ENCODE results near the gene RETN. TPM values are rescaled to one million over a fixed set of nuclear protein-coding genes. Genes with fewer than 3 reads are reported as not detected.

The RETN gene
- total RNA-seq, 3 donors from 2014 or later (not counting 1 experiment from before 2014, with no cell fraction given): 3.8 TPM; not detected in 2

- H3K36me3 ChIP-seq (ENCODE audit: control insufficient read depth, insufficient read depth, low read length): peaks cover 11% of the 10 kb centered on the region
- H3K27me3 ChIP-seq (ENCODE audit: control insufficient read depth, insufficient read depth, low read length): no peaks in the 10 kb centered on the region
- Mint-ChIP-seq H3K4me1 (peaks cover 5 to 16% of the 10 kb centered on the region in 2 donors), H3K27me3 (ENCODE audit: low read depth in 2 of 2) (no peaks in the 10 kb centered on the region), H3K27ac (no peak overlapping the region), H3K36me3 (no peaks in the 10 kb centered on the region), H3K9me3 (no peaks in the 10 kb centered on the region), H3K4me3 (no peak overlapping the region)
- H3K4me1 ChIP-seq (ENCODE audit: control insufficient read depth, insufficient read depth, low read length): peaks cover 19% of the 10 kb centered on the region
- 91% methylated on average over 15 of the region's 15 CpGs for WGBS (ENCODE audit: insufficient coverage)
- TF ChIP-seq, protein P1, sequence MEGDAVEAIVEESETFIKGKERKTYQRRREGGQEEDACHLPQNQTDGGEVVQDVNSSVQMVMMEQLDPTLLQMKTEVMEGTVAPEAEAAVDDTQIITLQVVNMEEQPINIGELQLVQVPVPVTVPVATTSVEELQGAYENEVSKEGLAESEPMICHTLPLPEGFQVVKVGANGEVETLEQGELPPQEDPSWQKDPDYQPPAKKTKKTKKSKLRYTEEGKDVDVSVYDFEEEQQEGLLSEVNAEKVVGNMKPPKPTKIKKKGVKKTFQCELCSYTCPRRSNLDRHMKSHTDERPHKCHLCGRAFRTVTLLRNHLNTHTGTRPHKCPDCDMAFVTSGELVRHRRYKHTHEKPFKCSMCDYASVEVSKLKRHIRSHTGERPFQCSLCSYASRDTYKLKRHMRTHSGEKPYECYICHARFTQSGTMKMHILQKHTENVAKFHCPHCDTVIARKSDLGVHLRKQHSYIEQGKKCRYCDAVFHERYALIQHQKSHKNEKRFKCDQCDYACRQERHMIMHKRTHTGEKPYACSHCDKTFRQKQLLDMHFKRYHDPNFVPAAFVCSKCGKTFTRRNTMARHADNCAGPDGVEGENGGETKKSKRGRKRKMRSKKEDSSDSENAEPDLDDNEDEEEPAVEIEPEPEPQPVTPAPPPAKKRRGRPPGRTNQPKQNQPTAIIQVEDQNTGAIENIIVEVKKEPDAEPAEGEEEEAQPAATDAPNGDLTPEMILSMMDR (IDR thresholded peaks at IDR 0.05): no peak
- ATAC-seq (no peak), DNase-seq (no peak)
- no peaks in the 10 kb centered on the region for H3K9me3 ChIP-seq (ENCODE audit: control insufficient read depth, insufficient read depth, low read length)
- no peak overlapping the region for H3K27ac ChIP-seq (ENCODE audit: low read length)
- intact Hi-C loops (cut with micrococcal nuclease): no loop called here
- H3K4me3 ChIP-seq (ENCODE audit: low read length): no peak overlapping the region
Measured at GRCh38 chr19:7648265-7649014, 20.4 kb upstream of the RETN start.

DNA sequence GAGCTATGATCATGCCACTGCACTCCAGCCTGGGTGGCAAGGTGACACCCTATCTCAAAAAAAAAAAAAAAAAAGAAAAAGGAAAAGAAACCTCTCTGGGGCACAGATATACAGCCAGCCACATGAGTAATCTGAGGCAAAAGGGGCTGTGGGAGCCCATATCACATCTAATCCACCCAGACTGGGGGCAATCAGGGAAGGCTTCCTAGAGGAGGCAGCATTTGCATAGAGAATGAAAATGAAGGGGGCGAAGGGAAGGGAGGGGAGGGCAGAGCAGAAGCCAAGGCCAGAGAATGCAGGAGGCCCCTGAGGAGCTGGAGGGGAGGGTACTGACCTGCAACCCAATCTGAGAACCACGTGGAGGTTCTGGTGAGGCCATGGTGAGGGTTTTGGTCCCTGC, 18.7 kb upstream of the RETN start:
- intact Hi-C loops (cut with micrococcal nuclease): no loop called here
- DNase-seq (no peak), ATAC-seq (no peak)
- Histone ChIP-seq H3K36me3 (ENCODE audit: control insufficient read depth, insufficient read depth, low read length) (peaks cover 6% of the 10 kb centered on the region), H3K4me1 (ENCODE audit: control insufficient read depth, insufficient read depth, low read length) (peaks cover 10% of the 10 kb centered on the region), H3K4me3 (ENCODE audit: low read length) (no peak overlapping the region), H3K27me3 (ENCODE audit: control insufficient read depth, insufficient read depth, low read length) (no peaks in the 10 kb centered on the region), H3K27ac (ENCODE audit: low read length) (no peak overlapping the region), H3K9me3 (ENCODE audit: control insufficient read depth, insufficient read depth, low read length) (no peaks in the 10 kb centered on the region)
- H3K4me3 Mint-ChIP-seq: no peak overlapping the region
- TF ChIP-seq, protein P1 (IDR thresholded peaks at IDR 0.05): no peak
- no peaks in the 10 kb centered on the region for H3K36me3 Mint-ChIP-seq
- H3K27me3 Mint-ChIP-seq (ENCODE audit: low read depth in 2 of 2): no peaks in the 10 kb centered on the region
- no peak overlapping the region for H3K27ac Mint-ChIP-seq
- peaks cover 5 to 16% of the 10 kb centered on the region in 2 donors for H3K4me1 Mint-ChIP-seq
- no peaks in the 10 kb centered on the region for H3K9me3 Mint-ChIP-seq
- 53% methylated on average over 2 of the region's 2 CpGs for WGBS (ENCODE audit: insufficient coverage)

DNA sequence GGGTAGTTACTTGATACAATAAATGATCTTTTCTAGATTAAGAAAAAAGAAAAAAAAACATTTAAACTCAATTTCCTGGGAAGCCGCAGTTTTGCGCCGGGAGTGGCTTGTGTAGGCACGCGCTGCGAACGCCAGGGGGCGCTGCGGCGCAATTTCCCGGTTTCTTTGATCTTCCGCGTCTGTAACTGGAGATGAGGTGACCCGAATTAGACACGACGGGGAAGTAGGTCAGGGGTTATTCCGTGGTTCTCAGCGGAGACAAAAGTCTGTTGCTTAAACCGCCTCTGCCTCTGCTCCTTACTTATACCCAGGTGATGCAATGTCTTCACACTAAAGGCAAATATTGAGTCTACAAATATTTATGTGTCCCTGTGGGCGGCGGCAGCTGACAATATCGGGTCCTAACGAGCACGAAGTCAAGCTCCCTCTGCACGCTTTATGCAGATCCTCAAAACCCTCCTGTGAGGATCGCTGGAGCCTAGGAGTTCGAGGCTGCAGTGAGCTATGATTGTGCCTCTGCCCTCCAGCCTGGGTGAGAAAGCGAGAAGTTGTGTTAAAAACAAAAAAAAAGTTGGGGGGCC, 16.7 kb upstream of the RETN start:
- H3K9me3 Mint-ChIP-seq: no peaks in the 10 kb centered on the region
- no peaks in the 10 kb centered on the region for H3K27me3 Mint-ChIP-seq (ENCODE audit: low read depth in 2 of 2)
- peak overlapping the region; percentile 13 for H3K4me3 ChIP-seq (ENCODE audit: low read length)
- H3K27ac ChIP-seq (ENCODE audit: low read length): peak overlapping the region; percentile 58
- WGBS (ENCODE audit: insufficient coverage): 5% methylated on average over 28 of the region's 28 CpGs
- peak overlapping the region; percentile 83 for H3K4me3 Mint-ChIP-seq
- intact Hi-C loops (cut with micrococcal nuclease): loop anchor here (1.0 kb wide), 2 partner anchors 29 to 147 kb away; no protein-coding TSS in a partner anchor
- ATAC-seq (peak; percentile 91 to 92 (median 92)), DNase-seq (peak; percentile 87 to 94)
- no peaks in the 10 kb centered on the region for H3K27me3 ChIP-seq (ENCODE audit: control insufficient read depth, insufficient read depth, low read length)
- TF ChIP-seq, protein P1 (IDR thresholded peaks at IDR 0.05): peak; percentile 98
- peaks cover 5 to 10% of the 10 kb centered on the region in 2 donors for H3K4me1 Mint-ChIP-seq
- H3K36me3 ChIP-seq (ENCODE audit: control insufficient read depth, insufficient read depth, low read length): peaks cover 3% of the 10 kb centered on the region
- H3K9me3 ChIP-seq (ENCODE audit: control insufficient read depth, insufficient read depth, low read length): no peaks in the 10 kb centered on the region
- no peaks in the 10 kb centered on the region for H3K36me3 Mint-ChIP-seq
- peak overlapping the region; percentile 82 to 91 for H3K27ac Mint-ChIP-seq
- peaks cover 10% of the 10 kb centered on the region for H3K4me1 ChIP-seq (ENCODE audit: control insufficient read depth, insufficient read depth, low read length)
